GM21529 (cell line): ENCODE results near the gene ZNF141.
"Not testable (repeated sequence)": the region's sequence is repeated elsewhere in the genome, so short reads cannot be mapped to it uniquely, and the experiment has no call there.

Experiments used
- ATAC-seq: cut with Tn5 transposase; IDR thresholded peaks from one replicate; pipeline ENCODE4 v1.9.1; 2021; ENCODE audit not compliant: unreplicated experiment

ZNF141 gene

DNA sequence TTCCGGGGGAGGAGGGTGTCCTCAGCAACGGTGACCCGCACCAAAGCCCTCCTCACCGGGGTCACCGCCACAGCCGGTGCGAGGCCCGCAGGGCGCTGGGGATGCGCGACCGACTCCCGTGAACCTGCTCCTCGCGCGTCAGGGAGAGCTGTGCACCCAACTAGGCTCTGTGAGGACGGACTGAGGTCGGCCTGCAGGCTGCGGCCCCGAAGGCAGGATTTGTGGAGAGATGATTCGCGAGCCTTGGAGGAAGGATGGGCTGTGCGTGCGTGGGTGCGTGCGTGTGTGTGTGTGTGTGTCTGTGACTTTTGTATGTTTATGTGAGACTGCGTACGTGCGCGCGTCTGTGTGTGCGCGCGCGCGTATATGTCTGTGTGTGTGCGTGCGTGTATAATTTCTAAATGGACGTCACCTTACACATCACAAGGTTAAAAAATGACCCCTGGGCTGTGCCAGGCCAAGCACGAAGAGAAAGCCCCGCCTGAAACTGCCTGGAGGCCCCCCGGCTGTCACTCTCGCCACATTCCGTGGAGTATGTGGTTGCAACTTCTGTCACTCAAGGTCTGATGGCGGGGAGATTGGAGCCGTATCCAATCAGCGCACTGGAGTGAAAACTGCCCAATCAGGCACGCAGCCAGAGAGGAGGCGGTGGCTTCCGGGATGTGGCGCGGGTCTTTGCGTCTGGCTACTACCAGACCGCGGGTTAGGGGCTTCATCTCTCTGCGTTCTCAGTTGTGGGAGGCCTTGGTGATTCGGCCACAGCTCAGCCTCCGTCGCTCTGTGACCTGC, at the start of gene ZNF141:
ZNF141 (plus strand) TSS at position 672 of the 789 bp plus-strand sequence. CDS start 170 bp downstream, outside the sequence.
- ATAC-seq: peak; percentile 95

DNA sequence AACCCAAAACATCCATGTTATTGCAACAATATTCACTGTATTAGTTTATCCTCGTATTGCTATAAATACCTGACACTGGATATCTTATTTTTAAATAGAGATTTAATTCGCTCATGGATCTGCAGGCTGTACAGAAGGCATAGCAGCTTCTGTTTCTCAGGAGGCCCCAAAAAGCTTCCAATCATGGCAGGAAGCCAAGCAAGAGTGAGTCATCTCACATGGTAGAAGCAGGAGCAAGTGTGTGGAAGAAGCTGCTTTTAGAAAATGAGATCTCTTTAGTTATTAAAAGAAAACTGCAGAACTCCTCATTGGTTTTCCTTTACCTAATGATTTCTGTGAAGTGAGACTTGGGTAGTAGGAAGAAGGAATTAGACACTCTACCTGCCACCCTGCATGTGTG, 48.7 kb upstream of the ZNF141 start:
- ATAC-seq: no peak

DNA sequence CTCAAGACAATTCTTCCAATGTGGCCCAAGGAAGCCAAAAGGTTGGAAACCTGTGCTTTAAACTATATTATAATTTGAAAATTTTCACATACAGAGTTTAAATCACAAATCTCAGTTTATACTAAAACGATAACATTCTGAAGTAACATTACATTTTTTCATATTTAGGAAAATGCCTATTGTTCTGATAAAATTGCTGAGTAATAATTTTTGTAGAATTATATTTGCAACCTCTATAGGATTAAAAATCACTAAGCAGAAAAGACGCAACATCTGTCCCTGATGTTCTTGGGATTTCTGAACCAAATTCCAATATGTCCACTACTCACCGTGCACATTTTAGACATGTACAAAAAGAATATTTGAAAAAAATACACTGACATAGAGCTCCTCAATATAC, 42.9 kb upstream of the ZNF141 start:
- ATAC-seq: no peak

DNA sequence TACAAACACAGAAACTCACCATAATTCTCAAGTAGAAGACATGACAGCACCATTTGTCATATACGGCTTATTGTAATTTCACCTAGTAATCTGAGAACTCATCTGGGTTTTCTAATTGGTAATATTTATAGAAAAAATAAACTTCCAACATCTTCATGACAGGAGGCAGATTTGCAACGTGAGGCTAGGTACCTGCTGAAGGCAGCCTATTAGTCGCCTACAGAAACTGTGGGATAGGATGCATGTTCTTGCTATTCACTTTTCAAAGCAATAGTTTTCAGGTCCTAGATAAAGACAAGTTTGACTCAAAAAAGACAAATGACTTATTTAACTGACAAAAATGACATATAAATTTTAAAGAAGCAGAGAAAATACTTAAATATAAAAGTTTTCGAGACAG, 35.2 kb upstream of the ZNF141 start:
- no peak for ATAC-seq

DNA sequence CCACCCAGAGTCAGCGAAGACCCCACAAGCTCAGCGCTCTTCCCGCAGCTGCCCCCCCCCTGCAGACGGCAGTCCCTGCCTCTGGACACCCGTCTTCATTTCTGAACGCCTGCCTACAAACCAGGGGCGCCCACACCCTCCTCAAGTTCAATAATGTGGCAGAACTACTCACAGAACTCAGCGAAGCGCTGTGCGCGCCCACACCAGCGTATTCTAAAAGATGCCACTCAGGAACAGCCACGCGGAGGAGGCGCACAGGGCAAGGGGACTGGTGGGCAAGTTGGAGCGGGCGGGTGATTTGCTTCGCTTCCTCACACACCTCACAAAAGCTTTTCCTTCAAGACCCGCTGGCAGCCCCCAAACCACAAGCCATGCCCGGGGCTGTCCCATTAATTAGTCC, 33.1 kb upstream of the ZNF141 start:
- ATAC-seq: not testable (repeated sequence)

- no peak for ATAC-seq
These were observed 32.5 kb upstream of the ZNF141 start, which contains the start of gene ZNF732 for GRCh38 chr4:304969-305680. Gene ZNF732, minus strand, starts transcription at chr4:305474. Its CDS starts 164 bp downstream, at chr4:305310.

DNA sequence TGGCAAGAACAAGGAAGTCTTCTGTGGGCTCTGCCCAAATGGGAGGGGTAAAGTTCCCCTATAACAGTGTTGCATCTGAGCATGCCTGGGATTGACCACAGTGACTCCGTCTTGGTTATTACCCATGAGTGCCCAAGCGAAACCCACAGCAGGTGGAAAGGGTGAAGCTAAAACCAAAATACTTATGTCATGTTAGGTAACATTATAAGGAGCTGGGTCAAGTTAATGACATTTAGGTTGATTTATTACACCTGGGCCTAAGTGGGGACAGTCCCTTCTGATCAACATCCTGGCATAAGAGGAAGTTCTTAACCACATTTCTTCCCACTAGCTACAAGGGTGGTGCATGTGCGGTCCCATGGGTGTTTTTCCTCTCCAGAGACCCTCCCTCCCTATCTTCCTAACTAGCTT, 31.1 kb upstream of the ZNF141 start:
- peak; percentile 63 for ATAC-seq

DNA sequence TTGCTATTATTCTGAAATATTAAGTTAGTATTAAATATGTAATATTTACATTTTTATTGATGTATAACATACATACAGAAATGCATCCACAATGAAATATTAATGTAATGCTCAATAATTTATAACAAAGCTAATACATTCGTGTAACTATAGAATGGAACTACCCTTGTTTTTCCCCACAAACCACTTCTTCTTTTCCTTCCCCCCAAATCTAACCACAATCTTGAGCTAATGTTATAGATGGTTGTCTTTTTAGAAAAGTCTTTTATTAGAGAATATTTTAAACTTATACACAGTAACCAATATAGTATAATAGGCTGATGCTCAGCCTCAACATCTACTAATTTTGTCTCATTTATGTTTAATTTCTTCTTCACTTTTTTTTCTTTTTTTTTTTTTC, 27.8 kb upstream of the ZNF141 start:
- no peak for ATAC-seq

GRCh38 chr4:314296-314903, 23.2 kb upstream of the ZNF141 start:
- ATAC-seq: no peak

DNA sequence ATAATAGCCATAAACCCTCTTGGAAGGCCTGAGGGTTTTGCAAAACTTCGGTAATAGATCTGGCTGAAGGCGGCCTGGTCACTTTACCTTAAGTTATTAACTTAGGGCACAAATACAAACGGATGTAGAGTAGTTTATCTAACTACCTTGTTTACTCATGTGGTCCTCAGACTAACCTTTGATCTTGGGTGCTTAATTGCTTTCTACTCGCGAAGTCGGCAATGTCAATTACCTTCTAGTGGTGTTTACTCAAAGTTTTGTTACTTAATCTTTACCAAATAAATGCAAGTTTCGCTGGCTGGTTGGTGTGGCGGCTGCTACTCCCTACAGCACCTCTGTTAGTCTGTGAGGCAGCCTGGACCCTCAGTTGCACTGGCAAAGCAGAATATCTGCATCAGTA, 8.9 kb upstream of the ZNF141 start:
- ATAC-seq: no peak

DNA sequence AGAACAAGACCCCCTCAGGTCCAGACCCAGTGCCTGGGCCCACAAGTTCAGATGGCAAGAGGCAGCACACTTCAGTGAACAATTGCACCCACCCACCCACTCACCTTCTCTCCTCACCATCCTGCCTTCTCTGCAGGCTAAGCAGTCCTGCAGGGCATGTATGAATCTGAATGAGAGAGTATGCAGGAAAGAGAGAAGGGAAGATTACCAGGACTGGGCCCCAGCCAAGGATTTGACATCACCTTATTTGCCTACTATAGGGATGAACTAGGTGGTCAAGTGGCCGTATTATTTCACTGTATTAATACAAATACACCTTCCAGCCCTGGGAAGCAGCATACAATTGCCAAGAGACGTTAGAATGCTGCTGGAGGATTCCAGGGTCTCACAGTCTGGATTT, 2.1 kb upstream of the ZNF141 start:
- ATAC-seq: no peak

DNA sequence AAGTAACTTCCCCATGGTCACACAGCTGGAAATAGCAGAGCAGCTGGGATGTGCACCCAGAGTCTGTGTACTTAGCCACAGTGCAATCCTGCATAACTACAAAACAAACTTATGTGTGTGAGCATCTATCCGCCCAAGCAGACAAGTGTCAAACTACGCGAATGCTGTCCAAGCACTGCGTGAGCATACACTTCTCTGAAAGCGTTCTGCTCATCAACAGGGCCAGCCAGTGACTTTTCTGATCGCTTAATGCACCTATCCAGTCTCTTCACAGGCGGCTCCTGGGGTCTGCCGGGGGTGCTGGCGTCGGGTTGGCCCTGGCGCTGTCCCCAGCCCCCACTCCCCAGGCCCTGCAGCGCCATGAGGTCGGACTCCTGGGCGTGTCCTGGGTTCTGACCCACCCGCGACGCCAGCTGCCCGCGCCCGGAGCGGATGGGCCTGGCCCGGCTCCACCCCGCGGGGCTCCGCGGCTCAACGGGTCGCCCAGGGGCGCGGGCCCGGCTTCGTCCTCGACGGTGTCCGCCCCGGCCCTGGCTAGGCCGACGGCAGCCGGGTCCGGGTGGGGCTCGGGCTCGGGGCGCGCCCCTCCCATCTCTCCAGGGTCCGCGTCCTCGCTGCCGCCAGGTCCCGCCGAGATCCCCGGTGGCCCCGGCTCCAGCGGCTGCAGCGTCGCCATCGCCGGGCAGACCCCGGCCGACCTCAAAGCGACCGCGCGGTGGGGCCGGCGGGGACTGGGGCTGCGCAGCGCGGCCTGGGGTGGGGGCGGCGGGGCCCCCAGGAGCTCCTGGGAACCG, 1.3 kb upstream of the ZNF141 start:
- ATAC-seq: no peak

- ATAC-seq: peak; percentile 2
These were observed 796 bp upstream of the ZNF141 start for GRCh38 chr4:336893-337142.

DNA sequence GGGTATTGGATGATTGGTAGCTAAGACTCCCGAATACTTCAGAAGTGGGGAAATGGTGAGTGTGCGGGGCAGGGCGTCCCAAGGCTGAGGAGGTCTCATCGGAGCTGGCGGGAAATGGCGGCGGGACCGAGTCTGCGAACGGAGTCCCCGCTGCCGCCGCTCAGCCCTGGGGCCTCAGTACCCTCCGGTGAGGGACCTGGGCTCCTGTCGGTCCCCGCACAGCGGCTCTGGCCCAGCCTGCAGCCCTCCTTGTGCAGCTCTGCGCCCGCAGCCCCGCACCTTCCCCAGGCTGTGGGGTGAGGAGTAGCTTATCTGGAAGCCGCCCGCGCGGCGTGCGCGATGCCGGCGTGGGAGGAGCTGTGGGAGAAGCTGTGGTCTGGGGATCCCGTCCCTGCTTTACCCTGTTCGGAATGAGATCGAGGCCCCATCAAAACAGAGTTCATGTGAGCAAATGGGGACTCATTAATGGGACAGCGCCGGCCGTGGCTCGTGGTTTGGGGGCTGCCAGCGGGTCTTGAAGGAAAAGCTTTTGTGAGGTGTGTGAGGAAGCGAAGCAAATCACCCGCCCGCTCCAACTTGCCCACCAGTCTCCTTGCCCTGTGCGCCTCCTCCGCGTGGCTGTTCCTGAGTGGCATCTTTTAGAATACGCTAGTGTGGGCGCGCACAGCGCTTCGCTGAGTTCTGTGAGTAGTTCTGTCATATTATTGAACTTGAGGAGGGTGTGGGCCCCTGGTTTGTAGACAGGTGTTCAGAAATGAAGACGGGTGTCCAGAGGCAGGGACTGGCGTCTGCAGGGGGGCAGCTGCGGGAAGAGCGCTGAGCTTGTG, 531 bp downstream of the ZNF141 start:
- peak; percentile 32 for ATAC-seq

GRCh38 chr4:338759-339097, 1.1 kb downstream of the ZNF141 start:
- ATAC-seq: no peak

GRCh38 chr4:340011-340410, 2.4 kb downstream of the ZNF141 start:
- ATAC-seq: no peak

GRCh38 chr4:373062-373839, 35.6 kb downstream of the ZNF141 start:
- ATAC-seq: no peak

- no peak for ATAC-seq
These were observed 36.9 kb downstream of the ZNF141 start for GRCh38 chr4:374298-375160.
